ENCODE measurements around the gene MS4A14. TPM values are rescaled to one million over a fixed set of nuclear protein-coding genes. Genes with fewer than 3 reads are reported as not detected.

The MS4A14 gene
- total and polyA plus RNA-seq, 2 of the 4 experiments (the other 2 are of a cell fraction): not detected

- no peaks in the 10 kb centered on the region for H3K36me3 ChIP-seq (ENCODE audit: control insufficient read depth, insufficient read depth, low read length)
- no peak overlapping the region for H3K4me3 ChIP-seq (ENCODE audit: insufficient read depth, low read depth, low read length)
- no peak overlapping the region for H3K23ac ChIP-seq (ENCODE audit: low read depth, low read length)
- dilution Hi-C loops (cut with HindIII; ENCODE audit: low sequenced_read_pairs, unreplicated experiment) (no loop called here), in situ Hi-C loops (cut with MboI; ENCODE audit: low sequenced_read_pairs) (no loop called here), intact Hi-C loops (cut with micrococcal nuclease) (no loop called here)
- no peak overlapping the region for H2AK9ac ChIP-seq (replicated peaks; ENCODE audit: low read depth, low read length, poor library complexity)
- no peak overlapping the region for H3K18ac ChIP-seq (ENCODE audit: low read depth, low read length)
- no peak overlapping the region for H3K27ac ChIP-seq (ENCODE audit: insufficient read depth, low read length)
- H3K4ac ChIP-seq (ENCODE audit: low read depth, low read length): no peak overlapping the region
- H3K4me2 ChIP-seq (ENCODE audit: low read depth, low read length): no peak overlapping the region
- H4K20me1 ChIP-seq (ENCODE audit: insufficient read depth, low read length): no peaks in the 10 kb centered on the region
- no peak overlapping the region for H2BK5ac ChIP-seq (ENCODE audit: low read depth, low read length, poor library complexity, severe bottlenecking)
- H3K9ac ChIP-seq (ENCODE audit: low read depth, low read length): no peak overlapping the region
- no peak overlapping the region for H2BK120ac ChIP-seq (ENCODE audit: low read depth, low read length)
- CTCF ChIA-PET: no interaction called here
- no peaks in the 10 kb centered on the region for H3K79me1 ChIP-seq (ENCODE audit: low read depth in 1 of 2, low read length in 2 of 2)
- TF ChIP-seq CHD1 (IDR thresholded peaks at IDR 0.05; ENCODE audit: low read depth, low read length): no peak
- TF ChIP-seq RFX5 (IDR thresholded peaks at IDR 0.05; ENCODE audit: low read depth, low read length): no peak
- TF ChIP-seq MXI1 (IDR thresholded peaks at IDR 0.05; ENCODE audit: borderline replicate concordance, low read depth, low read length): no peak
- H3K9me3 ChIP-seq (ENCODE audit: control insufficient read depth, insufficient read depth, low read length): peaks cover 4% of the 10 kb centered on the region; the same call in 1 of the 2 replicates
- no peak overlapping the region for H3K56ac ChIP-seq (ENCODE audit: extremely low read depth, insufficient read depth, low read length)
- no peak overlapping the region for H4K5ac ChIP-seq (ENCODE audit: low read depth, low read length)
- no peak overlapping the region for H2AFZ ChIP-seq (replicated peaks; ENCODE audit: low read length, poor library complexity)
- H4K8ac ChIP-seq (ENCODE audit: low read depth in 2 of 2, low read length in 2 of 2): no peak overlapping the region
- no TSS peak for BruUV-seq (replicated peaks)
- H3K9me1 ChIP-seq (ENCODE audit: insufficient read depth, low read length): no peaks in the 10 kb centered on the region
- H2BK20ac ChIP-seq (ENCODE audit: low read depth, low read length): no peak overlapping the region
- DNase-seq (no peak), ATAC-seq (ENCODE audit: low read depth) (no peak)
- no peaks in the 10 kb centered on the region for H3K27me3 ChIP-seq (ENCODE audit: control insufficient read depth, insufficient read depth, low read length)
- WGBS, 2 experiments (ENCODE audit: extremely low coverage in 2 of 2, insufficient read length in 1 of 2): no CpG with 5 or more reads among the region's 2 CpGs
- H2AK5ac ChIP-seq (ENCODE audit: low read depth, low read length): no peak overlapping the region
- H4K91ac ChIP-seq (ENCODE audit: insufficient read depth, low read depth, low read length): no peak overlapping the region
- H3K4me1 ChIP-seq (ENCODE audit: control insufficient read depth, insufficient read depth, low read length): no peaks in the 10 kb centered on the region
- POLR2A ChIA-PET (ENCODE audit: unreplicated experiment): no interaction called here
- no peak overlapping the region for H3K14ac ChIP-seq (replicated peaks; ENCODE audit: low read depth, low read length)
- H2BK15ac ChIP-seq (ENCODE audit: low read depth, low read length): no peak overlapping the region
Measured at GRCh38 chr11:60348116-60348515, 48.1 kb upstream of the MS4A14 start.

Data from IMR-90 (cell line).